Activated T-helper 1 cell treated with Interleukin-2 at 50 U/mL for 16 hours (primary cell): ENCODE data around the gene SH3PXD2A.

Experiments
- DNase-seq: peaks from one replicate; pipeline ENCODE4 v3.0.0-alpha.2; 2020; ENCODE audit warnings: low read depth

SH3PXD2A gene

DNA sequence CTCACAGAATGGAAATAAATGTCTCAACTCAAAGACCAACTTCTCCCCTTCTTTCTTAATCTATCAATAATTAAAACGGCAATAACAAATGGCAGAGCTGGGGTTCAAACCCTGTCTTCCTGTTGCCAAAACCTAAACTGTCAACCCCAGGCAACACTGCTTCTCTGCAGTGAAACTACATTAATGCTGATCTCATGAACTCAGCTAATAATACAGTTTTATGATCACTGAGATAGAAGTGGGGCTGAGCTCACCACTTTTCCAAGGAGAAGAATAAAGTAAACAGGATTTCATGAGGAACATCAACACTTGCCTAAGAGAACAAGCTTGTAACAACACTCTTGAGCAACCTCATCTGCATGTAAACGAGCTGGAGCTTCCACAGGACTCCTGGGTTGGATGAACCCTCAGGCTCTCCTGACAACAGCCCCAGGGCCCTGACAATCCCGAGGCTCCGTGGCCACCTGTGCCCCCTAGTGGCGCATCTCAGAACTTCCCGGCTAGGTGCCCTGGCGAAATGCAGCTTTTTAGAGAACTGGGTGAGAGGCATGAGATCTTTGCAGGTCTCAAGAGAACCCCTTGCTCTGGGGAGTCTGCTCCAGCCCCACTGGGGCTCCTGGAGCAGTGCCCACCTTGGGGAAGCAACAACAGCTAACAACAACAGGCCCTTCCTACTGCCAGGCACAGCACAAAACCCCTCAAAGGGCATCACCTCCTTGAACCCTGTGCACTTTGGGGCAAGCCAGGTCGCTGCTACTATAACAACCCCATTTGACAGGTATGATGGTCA, 169.3 kb downstream of the SH3PXD2A start:
- DNase-seq: peak; percentile 51

GRCh38 chr10:103683851-103684250, 171.5 kb downstream of the SH3PXD2A start:
- DNase-seq: no peak

GRCh38 chr10:103682631-103683030, 172.7 kb downstream of the SH3PXD2A start:
- DNase-seq: no peak

- no peak for DNase-seq
Observed at GRCh38 chr10:103681617-103682399, 173.6 kb downstream of the SH3PXD2A start.

- no peak for DNase-seq
Observed at GRCh38 chr10:103680869-103681236, 174.5 kb downstream of the SH3PXD2A start.

DNA sequence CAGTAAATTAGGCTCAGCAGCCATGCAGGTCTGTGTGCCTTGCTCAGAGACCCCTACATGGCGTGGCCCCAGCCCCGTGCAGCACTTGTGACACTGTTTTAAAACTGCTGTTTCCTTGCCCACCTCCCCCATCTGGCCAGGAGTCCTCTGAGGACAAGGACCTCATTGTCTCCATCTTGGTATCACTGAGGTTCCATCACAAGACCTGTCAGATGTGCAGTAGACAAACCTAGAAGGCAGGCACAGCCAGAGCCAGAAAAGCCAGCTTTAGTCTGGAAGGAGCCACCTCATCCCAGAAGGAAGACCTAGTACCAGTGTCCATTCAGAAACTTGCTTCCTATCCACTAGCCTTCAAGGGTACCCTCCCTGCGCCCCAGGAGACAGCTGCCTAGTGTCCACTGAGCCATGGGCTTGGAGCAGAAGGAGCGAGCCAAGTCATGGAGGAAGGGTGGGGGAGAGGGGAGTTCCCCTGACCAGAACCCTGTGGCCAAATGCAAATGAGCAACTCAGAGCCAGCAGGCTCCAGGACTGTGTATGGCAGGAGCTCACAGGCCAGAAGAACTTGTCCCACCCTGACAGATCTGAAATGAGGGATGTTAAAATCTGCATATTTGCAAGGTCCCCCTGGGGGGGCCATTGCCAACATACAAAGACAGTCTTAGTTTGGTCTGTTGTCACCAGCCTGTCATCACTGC, 176.1 kb downstream of the SH3PXD2A start:
- no peak for DNase-seq

GRCh38 chr10:103678178-103678526, 177.2 kb downstream of the SH3PXD2A start:
- DNase-seq: peak; percentile 76

- no peak for DNase-seq
Observed at GRCh38 chr10:103677486-103678177, 177.7 kb downstream of the SH3PXD2A start.

DNA sequence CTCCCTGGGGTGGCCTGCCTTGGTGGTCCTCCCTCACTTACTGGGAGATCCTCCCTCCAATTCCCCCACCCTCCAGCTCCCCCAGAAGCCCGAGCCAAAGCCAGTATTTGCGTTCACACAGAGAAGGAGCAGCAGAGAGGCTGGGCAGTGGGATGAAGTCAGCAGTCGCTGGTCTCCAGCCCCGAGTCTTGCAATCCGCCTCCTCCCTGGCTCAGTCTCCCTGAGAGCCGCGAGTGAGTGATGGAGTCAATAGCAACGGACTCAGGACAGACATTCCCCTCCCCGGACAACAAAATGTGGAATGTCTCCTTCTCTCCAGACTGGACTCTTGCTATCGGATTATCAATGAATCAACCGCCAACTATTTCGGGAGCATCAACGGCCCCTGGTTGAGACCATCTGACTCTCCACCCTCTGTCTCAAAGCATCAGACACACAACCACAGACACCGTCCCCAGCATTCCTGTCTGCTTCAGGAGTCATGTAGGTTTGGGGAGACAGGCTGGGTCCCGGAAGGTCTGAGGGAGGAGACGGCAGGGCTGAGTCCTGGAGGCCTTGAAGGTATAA, 178.4 kb downstream of the SH3PXD2A start:
- DNase-seq: no peak

DNA sequence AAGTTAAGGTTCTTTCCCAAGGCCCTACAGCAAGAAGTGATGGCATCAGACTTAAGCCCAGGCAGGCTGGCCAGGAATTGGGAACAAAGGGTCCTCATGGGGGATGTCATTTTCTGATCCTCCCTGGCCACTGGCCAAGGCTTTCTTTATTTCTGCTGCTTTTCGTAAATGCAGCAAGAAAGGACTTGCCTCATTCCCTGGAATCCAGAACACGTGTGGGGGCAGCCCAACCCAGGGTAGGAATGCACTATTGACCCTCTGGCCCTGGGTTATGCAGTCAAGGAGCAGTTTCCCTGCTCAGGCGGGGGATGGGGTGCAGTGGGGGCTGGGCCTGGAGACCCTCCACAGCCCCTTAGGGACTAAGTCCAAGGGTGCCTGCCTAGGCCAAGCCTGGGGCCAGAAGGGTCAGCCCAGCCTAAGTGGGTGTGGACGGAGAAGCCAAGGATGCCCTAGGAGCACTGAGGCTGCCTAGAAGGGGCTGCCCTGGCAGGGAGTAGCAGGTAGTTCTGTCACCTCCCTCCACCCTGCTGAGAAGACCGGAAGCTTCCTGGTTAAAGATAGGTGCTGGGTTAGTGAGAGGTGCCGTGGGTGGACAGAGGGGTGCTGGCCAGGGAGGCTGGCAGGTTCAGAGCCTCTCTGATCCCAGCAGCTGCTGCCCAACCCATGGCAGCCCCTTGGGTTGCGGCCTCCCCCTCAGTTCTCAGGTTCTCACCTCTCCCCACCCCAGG, 179.2 kb downstream of the SH3PXD2A start:
- no peak for DNase-seq

GRCh38 chr10:103673606-103674005, 181.8 kb downstream of the SH3PXD2A start:
- no peak for DNase-seq

DNA sequence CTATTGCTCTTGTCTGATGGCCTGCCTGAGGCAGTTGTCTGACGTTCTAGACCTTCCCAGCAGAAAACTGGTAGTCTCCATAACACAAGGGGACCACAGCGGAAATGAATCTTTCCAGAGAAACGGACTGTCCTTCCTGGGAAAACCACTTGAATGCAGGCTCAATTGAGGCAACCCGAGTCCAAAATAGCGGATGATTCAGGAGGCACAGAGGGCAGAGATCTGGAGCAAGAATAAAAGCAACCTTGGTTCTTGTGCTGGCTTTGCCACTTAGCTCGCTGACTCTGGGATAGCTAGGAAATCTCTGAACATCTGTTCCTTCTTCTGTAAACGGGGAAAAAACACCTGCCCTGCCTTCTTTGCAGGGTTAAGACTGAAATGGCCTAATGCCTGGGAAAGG, 183.0 kb downstream of the SH3PXD2A start:
- DNase-seq: no peak

DNA sequence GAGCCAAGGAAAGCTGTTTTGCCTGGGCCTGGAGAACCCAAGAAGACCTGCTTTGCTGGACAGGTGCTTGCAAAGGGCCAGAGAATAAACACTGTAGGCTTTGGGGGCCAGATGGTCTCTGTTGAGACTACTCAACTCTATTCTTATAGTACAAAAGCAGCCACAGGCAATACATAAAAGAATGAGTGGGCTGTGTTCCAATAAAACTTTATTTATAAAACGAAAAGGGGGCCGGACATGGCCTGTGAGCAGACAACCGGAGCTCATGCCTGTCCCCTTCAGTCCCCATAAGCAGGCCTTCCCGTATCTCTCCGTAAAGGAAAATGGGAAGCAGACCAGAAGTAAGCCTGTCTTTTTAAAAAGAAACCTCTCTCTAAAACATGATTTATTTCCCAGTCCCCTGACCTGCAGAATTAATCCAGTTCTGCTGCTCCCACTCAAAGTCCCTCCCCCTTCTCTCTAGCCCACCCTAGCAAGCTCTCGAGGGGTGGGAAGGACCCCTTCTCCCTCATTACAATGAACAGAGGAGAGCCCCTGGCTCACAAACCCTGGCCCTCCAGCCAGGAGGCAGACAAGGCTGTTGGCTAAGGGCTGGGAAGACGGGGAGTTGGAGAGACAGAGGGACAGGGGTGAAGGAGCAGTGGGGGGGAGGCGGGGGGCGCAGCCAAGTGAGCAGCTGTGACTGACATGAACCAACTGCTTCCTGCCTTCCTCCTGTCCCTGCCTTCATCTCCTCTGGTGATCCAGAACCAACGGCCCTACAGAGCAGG, 184.1 kb downstream of the SH3PXD2A start:
- no peak for DNase-seq

DNA sequence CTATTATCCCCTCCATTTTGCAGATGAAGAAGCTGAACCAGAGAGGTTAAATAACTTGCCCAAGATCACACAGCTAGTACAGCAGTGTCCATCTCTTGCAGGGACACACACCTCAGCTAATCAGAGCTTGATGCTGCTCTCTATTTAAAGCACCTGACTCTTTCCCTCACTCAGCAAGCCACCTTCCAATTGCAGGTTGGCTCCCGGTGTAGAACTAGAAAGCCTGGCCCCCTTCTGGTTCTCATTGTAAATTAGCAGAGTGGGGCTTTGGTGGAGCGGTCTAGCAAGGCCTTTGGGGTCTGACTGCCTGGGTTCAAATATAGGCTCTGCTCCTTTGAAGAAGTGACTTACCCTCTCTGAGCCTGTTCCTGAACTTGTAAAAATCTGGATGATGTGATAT, 185.4 kb downstream of the SH3PXD2A start:
- DNase-seq: no peak

DNA sequence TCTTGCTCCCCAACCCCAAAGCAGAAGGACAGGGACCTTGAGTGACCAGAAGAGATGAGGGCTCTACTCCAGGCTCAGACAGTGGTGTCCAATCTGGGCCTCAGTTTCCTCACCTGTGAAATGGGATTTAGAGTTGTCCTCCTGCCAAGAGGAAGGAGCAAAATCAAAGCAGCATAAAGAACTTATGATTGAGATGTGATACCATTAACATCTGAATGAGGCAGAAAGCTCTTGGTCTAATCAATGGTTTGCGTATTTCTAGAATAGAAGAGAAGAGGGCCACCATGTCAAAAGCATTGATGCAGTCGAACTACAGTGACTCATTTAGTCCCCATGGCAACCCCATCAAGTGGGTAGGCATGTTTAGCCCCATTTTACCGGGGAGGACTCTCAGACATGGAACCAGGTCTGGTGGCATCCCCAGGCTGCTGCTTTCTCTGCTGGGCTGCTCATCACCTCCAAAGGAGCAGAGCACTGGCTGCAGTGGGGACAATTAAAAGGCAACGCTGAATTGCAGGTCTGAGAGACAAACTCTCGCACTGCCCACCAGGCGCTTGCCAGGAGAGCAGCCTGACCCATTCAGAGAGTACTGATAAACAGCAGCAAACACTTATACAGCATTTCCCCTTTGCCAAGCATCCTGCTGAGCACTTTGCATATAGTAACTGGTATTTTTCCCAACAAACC, 186.0 kb downstream of the SH3PXD2A start:
- DNase-seq: no peak

GRCh38 chr10:103668351-103669242, 186.8 kb downstream of the SH3PXD2A start:
- no peak for DNase-seq

- no peak for DNase-seq
Observed at GRCh38 chr10:103667356-103667755, 188.0 kb downstream of the SH3PXD2A start.

- no peak for DNase-seq
Observed at GRCh38 chr10:103666762-103667150, 188.6 kb downstream of the SH3PXD2A start.
